GM12801 (cell line): ENCODE results near the gene CCPG1.

Experiments
- TF ChIP-seq, protein P1 (sequence below): IDR thresholded peaks from one replicate; pipeline ENCODE4 v1.5.1; 2011; ENCODE audit warnings: control low read depth; ENCODE audit not compliant: insufficient read length; ENCODE audit errors: extremely low read depth

Gene CCPG1

DNA sequence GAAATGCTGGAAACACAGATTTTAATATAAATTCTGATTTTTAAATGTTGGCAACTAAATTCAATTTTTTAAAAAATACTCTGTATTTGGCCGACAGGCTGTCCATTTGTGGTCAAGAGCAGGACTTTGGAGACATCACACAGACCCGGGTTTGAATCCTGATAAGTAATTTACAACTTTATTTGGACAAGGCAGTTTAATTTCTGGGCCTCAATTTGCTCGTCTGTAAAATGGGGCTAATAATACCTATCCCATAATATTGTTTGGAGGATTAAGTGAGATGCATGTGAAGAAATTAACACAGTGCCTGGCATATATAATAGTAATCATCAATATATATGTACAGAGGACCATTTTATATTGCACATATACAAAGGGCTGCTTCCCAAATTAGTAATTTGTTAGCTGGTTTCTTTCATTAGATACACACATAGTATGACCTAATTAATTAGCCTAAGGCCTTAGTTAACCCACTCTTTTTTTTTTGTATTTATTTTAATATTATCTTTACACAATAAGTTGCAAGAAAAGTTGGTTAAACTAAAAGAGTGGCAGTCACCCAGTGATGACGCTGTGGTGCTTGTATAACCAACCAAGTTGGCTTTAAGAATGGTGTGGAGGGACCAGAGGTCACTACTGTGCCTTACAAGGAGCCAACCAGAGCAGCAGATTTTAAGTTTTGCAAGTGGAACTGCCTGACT lies 88.5 kb downstream of the CCPG1 start:
- TF ChIP-seq, protein P1, sequence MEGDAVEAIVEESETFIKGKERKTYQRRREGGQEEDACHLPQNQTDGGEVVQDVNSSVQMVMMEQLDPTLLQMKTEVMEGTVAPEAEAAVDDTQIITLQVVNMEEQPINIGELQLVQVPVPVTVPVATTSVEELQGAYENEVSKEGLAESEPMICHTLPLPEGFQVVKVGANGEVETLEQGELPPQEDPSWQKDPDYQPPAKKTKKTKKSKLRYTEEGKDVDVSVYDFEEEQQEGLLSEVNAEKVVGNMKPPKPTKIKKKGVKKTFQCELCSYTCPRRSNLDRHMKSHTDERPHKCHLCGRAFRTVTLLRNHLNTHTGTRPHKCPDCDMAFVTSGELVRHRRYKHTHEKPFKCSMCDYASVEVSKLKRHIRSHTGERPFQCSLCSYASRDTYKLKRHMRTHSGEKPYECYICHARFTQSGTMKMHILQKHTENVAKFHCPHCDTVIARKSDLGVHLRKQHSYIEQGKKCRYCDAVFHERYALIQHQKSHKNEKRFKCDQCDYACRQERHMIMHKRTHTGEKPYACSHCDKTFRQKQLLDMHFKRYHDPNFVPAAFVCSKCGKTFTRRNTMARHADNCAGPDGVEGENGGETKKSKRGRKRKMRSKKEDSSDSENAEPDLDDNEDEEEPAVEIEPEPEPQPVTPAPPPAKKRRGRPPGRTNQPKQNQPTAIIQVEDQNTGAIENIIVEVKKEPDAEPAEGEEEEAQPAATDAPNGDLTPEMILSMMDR: no peak

GRCh38 chr15:55318588-55319494 lies 89.3 kb downstream of the CCPG1 start, which contains the start of the genes PIGB and PIGBOS1:
PIGB (plus strand) TSS chr15:55319222; CDS start chr15:55319251, 29 bp downstream.
PIGBOS1 (minus strand) TSS chr15:55319123; CDS start chr15:55317792, 1,331 bp downstream.
- TF ChIP-seq, protein P1: no peak
